ENCODE data around the gene ERMN.

ERMN gene

DNA sequence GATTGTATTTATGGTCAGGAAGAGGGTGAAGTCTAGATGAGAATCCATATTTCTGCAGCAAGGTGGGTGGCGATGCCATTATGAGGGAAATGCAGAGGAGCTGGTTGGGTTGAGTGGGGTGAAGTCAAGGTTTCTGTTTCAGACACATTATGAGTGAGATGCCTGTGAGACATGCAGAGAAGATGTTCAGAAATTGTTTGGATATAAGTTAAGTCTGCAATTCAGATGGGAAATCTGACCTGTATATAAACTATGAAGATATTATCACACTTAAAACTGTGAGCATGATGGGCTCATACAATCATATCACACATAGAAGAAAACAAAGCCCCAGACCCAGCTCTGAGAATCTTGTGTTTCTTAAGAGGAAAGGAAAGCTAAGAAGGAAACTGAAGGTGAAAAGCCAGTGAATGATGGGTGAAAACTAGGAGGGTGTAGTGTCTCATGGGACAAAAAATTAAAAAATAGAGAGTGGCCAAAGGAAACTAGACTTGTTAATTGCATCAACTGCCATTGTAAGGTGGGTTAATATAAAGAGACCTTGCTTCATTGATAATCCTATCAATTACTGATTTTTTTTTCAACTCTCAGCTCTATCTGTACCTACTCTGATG lies 53.9 kb downstream of the ERMN start:
- H3K4me3 ChIP-seq (replicated peaks; ENCODE audit: low read depth, low read length), result no peak overlapping the region
- H3K36me3 ChIP-seq (ENCODE audit: control insufficient read depth, insufficient read depth, low read length), result no peaks in the 10 kb centered on the region
- H3K27me3 ChIP-seq (replicated peaks; ENCODE audit: control insufficient read depth, insufficient read depth, low read length), result no peaks in the 10 kb centered on the region
- TF ChIP-seq, protein P1, sequence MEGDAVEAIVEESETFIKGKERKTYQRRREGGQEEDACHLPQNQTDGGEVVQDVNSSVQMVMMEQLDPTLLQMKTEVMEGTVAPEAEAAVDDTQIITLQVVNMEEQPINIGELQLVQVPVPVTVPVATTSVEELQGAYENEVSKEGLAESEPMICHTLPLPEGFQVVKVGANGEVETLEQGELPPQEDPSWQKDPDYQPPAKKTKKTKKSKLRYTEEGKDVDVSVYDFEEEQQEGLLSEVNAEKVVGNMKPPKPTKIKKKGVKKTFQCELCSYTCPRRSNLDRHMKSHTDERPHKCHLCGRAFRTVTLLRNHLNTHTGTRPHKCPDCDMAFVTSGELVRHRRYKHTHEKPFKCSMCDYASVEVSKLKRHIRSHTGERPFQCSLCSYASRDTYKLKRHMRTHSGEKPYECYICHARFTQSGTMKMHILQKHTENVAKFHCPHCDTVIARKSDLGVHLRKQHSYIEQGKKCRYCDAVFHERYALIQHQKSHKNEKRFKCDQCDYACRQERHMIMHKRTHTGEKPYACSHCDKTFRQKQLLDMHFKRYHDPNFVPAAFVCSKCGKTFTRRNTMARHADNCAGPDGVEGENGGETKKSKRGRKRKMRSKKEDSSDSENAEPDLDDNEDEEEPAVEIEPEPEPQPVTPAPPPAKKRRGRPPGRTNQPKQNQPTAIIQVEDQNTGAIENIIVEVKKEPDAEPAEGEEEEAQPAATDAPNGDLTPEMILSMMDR (IDR thresholded peaks at IDR 0.05; ENCODE audit: insufficient read depth, low read length, poor library complexity, severe bottlenecking), result no peak
- no peak for DNase-seq (ENCODE audit: extremely low read depth, insufficient read length)

DNA sequence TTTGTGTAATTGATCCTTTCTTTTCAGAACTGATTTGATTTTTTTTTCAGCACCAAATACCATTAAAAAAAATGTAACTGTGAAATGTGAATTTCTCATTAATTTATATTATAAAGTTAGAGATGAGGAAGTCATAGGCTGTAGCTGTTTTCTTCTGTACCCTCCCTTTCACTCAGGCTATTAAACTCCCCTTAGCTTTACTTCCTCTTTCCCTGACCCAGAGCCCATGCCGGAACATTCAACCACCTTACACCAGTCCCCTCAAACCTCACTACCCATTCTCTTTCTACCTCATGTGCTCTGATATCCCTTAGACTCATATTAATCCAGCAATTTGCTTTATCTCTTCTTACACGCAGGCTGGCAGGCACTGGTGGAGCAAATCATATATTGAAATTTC lies 55.7 kb downstream of the ERMN start:
- DNase-seq (ENCODE audit: extremely low read depth, insufficient read length), result no peak
- TF ChIP-seq, protein P1 (IDR thresholded peaks at IDR 0.05; ENCODE audit: insufficient read depth, low read length, poor library complexity, severe bottlenecking), result no peak
- Histone ChIP-seq H3K4me3 (replicated peaks; ENCODE audit: low read depth, low read length) (no peak overlapping the region), H3K36me3 (ENCODE audit: control insufficient read depth, insufficient read depth, low read length) (no peaks in the 10 kb centered on the region), H3K27me3 (replicated peaks; ENCODE audit: control insufficient read depth, insufficient read depth, low read length) (no peaks in the 10 kb centered on the region)

DNA sequence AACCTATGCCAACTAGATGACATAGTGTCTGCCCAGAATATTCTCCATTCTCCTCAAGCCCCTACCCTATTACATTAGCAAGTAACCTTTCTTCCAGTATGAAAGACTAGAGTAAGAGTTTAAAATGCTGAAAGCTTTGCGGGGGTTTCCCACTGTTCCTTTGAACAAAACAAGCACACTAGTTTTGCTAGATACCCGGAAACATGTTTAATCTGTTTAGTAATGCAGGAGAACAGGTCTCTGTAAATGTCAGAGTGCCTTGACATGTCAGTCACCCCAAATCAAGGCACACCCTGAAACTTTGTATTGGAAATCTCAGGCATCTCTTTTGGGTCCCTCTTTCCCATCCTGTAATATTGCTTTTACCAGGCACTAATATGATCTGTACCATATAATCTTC lies 56.6 kb downstream of the ERMN start:
- H3K4me3 ChIP-seq (replicated peaks; ENCODE audit: low read depth, low read length), result no peak overlapping the region
- no peaks in the 10 kb centered on the region for H3K27me3 ChIP-seq (replicated peaks; ENCODE audit: control insufficient read depth, insufficient read depth, low read length)
- no peak for DNase-seq (ENCODE audit: extremely low read depth, insufficient read length)
- no peaks in the 10 kb centered on the region for H3K36me3 ChIP-seq (ENCODE audit: control insufficient read depth, insufficient read depth, low read length)
- TF ChIP-seq, protein P1 (IDR thresholded peaks at IDR 0.05; ENCODE audit: insufficient read depth, low read length, poor library complexity, severe bottlenecking), result no peak

All from GM06990 (cell line).